Right lung (tissue), 5 donors: Measurements from ENCODE around the gene TACR1. TPM values are rescaled to one million over a fixed set of nuclear protein-coding genes. Genes with fewer than 3 reads are reported as not detected.
A peak's percentile ranks its signal among the peaks of the same experiment; 100 is the strongest.

Experiments used
- DNase-seq, 2 donors: peaks; one replicate each; pipeline ENCODE4 v3.0.0-alpha.2; 2013
- polyA plus RNA-seq, 5 donors: library from polyadenylated mRNA; unstranded; fragments of 120-200 nt; gene quantifications; one replicate each; pipeline versions ENCODE4 v1.2.1 to v1.2.3, GENCODE V29; 2013; ENCODE audit warnings: inconsistent platforms in 1 of 5, low replicate concordance in 1 of 5; ENCODE audit not compliant: insufficient read length in 5 of 5, insufficient read depth in 1 of 5

TACR1 gene
- polyA plus RNA-seq, 5 donors = 1.6 to 2.6 (median 2.2) TPM

DNA sequence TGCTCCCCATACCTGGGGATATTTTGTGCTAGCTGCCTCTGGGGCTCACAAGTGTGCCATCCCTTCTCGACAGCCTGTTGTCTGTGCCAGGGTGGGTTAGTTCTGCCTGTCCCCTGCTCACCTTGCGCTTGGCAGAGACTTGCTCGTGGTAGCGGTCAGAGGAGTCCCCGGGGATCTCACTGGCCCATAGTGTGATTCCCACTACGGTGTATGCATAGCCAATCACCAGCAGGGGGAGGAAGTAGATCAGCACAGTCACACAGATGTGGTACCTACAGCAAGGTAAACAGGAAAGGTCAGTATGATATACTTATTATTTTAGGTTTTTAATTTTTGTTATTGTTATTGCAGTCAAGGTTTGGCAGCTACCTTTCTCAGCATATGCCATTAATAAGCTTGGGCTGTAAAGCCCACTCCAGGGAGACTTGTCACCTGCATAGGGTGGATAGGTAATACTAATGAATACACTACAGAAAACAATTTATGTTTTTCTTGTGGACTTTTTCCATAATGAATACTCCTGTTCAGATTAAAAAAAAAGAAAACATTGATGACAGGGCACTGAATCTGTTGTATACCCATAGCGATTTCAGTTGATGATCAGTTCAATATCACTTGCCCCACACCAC lies 145.7 kb downstream of the TACR1 start:
- DNase-seq = no peak

DNA sequence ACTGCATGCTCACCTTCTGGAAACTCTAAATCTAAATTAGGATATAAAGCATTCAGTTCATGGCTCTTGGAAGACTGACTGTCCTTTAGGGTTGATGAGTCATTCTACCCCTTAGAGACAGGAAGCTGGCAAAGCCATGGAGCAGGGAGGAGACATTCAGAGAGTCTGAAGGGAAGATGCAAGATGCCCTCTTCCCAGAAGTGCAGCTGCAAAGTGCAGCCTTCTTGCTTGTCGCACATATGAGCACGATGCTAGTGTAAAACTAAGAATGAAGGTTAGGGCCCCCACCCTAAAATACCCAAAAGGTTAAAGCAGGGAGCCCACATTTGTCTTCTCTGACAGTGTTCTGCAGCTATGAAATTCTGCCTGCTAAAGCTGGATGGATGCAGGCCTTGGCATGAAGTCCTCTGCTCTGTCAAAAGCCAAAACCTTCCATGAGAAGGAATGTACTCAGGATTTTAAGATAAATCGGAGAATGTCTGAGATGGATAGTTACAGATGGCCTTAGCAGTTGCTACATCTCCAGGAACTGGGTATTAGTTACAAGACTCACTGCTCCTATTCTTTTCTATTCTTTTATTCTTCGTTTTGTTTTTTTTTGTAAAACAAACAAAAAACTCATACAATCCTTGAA lies 151.2 kb downstream of the TACR1 start:
- no peak for DNase-seq

DNA sequence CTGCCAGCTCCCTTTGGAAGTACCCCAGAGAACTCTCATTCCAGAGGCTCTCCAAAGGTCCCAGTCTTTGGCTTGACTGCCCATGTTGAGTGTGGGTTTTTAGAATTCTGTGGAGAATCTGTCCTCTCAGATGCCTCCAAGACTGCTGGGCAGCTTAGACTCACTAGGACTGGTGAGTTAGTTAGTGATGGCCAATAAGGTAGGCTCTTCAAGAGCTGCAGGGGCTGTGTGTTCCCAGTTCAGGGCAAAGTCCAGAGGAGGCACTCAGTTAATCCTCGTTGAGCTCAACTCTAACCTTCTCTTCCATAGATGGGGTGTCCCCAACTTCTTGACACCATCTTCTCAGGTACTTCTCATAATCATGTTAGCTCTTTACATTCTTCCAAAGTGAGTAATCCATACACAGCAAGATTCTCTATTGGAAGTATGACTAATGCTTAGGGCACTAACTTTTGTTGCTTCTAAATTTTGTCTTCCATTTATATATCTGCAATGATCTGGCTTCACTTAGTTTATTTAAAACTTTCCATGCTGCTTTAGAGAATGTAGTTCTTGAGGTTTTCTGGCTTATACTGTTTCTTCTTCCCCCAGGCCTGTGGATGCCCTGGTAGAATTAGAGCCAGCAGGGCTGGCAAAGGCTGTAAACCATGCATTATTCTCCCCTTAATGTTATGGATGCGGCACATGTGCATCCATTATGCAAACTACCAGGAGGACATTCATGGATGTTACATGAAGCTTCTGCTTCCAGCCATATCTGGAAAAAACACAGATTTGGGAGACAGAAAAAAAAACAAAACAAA lies 151.9 kb downstream of the TACR1 start:
- DNase-seq = no peak

DNA sequence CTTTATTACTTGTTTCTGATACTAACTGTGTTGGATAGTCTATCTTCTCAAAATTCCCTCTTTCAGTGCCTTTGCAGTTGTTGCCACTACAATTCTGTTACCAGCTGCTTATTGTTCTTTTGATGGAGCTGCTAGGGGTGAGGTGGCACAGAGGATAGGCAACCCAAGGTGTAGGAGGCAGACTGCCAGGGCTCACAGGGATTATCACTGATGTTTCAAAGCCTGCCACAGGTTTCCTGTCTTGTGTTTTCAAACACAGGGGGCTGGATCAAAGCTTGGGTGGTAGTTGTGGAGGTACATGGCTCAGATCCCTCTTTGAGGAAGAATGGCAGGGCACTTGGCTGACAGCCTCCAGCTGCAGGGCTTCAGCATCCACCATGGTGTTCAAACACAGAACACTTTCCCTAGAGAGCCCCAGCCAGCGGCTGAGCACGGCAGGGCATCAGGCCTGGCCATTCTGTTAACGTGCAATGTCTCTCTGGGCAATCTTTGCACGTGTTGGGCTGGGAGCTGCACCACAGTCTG lies 153.7 kb downstream of the TACR1 start:
- no peak for DNase-seq

DNA sequence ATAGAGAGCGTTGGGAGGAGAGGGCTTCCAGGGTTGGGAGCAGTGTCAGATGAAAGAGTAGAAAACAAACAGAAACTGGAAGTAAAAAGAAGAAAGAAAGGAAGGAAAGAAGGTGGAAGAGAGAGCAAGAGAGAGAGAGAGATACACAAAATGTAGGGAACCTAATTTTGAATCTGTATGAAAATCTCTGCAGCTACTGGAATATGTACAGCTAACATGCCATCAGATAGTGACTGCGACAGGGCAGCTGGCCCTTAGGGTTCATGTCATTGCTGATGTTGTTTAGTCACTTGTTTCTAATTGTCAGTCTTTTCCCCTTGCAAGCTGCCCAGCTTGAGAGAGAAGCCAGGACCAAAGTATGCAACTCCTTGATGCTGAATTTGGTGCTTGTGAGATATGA lies 155.0 kb downstream of the TACR1 start:
- no peak for DNase-seq

DNA sequence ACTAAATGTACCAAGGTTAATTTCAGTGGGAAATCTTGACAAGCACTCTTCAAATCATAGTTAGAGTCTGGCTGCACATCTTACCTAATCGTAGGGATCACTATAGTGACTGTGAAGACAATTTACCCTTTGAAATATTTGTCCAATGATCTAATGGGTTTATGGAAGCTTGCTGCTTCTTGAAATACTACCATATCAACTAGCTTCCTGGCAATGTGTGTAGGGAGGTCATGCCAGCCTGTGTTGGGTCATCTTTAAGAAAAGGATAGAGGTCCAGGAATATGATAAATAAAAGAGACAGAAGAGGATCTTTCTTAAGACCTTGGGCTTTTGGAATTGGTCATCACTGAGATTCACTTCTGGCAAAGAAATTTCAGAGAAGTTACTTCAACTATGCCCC lies 156.5 kb downstream of the TACR1 start:
- DNase-seq = no peak

DNA sequence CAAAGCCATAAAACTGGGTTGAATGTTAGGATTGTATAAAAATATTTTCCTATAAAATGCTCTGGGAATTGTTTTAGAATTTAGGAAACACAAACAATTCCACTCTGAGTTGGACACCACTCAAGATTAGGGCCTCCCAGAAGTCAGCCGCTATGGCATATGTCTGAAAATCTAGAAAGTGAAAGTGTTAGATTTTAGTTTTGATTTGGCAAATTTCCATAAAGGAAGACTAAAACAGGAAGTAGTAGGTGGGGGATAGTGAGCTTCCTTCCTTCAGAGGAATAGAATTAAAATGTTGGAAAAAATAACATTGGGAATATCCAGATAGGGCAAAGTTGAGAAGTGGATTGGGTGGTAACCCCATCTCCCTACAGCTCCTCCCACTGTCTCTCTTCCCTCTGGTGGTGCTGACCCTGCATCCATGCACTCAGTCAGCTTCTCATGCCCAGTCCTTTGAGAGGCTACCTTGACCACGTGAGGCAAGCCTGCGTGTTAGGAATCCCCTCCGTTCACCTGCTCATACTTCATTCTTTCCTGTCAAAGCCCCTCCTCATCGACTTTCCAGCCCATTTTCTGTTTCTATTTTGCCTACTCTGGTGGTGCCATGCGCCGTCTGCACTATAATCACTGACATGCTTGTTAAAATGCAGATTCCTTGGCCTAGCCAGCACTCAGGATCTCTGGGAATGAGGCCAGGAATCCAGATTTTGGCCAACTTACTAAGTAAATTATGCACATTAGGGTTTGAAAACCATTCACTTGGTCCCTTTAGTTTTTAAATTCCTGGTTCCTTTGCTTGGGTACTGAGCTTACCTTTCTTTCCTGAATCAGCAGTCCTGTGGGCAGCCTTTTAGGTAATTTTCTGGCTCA lies 157.4 kb downstream of the TACR1 start:
- DNase-seq = no peak

DNA sequence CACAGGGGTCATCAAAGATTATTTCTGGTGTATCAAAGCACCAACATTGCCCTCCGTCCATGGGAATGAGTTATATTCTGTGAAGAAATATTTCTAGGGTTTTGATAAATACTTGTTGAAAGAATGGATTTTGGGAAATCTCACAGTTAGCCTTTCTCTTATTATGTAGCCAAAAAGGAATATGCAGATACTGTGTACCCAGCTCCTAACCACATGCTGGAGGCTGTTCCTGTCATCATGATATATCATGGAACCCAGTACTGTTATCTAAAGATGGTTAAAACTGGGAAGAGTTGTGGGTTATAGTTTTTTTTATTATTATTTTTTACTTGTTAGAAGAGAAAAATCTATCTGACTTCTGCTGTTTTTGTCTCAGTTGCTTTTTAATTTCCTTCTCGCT lies 158.1 kb downstream of the TACR1 start:
- DNase-seq = no peak

DNA sequence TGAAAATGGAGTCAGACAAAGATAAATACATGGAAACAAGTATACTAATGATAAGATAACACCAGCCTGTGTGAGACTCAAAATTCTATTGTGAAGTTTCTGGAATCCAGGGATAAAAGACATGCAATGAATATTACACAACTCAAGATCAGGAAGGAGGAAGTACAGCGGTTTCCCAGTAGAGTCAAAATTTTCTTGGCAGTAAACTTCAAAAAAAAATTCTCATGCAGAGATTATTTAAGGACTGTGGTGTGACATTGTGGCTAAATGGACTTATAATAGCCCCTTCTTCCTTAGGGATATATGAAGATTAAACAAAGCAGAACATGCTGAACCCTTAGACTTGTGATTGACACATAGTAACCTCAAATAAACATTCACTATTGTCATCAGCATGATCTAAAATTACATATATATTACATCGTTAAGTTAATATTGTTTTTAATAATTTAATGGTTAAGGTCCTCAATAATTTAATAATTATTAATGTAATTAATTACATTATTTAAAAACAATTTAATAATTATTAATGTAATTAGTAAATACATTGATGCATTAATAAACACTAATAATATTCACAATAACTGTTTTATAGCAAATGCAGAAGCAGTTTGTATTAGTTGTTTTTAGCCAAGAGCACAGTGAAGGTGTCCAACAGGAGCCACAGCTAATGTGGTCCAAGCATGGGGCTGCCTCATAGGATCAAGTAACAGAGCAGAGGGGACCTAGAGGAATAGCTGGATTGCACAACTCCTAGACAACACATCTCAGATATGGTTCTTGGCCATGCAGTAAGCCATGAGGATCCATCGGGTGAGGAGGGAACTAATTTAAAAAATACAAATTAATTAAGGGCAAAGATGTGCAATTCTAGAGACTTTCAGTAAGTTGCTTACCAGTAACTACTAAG lies 163.6 kb downstream of the TACR1 start:
- peak; percentile 24 to 42 for DNase-seq

DNA sequence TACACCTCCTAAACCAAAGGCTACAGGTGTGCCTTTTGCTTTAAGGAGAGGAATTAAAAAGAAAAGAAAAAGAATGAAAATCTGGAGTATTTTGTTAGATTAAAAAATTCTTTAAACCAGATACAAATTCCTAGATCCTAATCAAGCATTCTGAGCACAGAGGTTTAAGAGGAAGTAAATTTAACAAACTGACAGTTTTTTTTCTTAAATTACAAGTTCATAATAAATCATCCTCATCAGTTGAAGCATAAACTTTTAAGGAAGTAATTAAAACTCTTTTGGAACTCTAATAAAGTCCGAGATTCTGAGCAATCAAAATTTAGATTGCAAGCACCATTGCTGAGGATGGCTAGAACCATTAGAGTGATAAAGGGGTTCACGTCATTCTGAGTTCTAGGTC lies 165.8 kb downstream of the TACR1 start:
- DNase-seq = no peak

DNA sequence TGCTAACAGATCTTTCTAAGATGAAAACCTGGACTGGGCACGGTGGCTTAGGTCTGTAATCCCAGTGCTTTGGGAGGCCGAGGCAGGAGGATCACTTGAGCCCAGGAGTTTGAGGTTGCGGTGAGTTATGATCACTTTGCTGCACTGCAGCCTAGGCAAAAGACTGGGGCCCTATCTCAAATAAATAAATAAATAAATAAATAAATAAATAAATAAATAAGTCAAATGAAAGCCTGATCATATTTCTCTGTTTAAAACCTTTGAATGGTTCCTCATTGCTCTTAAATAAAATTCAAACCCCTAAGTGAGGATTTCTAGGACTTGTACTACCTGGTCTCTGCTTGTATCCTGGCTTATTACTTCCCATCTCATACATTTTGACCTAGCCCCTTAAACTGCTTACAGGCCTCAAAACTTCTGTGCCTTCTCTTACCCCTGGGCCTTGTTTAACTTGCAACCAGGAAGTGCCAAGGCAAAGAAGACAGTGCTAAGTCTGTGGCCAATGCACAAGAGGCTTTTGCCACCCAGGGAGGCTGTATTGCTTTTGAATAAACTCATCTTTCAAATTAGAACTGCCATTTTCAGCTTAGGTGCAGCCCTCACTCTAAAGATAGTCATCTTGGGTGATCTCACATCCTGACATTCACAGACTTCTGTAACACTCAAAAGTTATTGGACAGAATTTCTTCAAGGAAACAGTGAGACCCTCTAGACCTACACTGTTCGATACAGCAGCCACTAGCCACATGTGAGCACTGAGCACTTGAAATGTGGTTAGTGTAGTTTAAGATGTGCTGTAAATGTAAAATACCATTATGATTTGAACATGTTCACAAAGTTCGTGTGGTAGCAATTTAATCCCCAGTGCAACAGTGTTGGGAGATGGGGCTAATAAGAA lies 167.2 kb downstream of the TACR1 start:
- no peak for DNase-seq

DNA sequence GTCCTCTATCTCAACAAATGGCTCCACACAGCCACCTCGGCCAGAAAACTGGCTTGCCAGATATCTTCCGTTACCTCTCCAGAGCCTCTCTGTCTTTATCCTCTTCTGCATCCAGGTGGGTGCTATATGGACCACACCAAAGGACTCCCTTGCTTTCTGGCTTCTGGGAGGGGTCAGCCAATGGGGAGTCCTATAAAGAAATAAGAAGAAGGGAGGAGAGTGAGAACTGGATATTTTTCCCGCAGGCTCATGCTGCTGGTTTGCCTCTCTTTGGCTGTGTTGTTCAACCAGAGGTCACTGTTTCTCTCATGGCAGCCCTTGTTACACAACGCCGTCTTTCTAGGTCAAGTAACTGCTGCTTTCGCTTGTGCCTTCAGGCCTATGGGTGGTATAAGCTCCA lies 168.1 kb downstream of the TACR1 start:
- no peak for DNase-seq

DNA sequence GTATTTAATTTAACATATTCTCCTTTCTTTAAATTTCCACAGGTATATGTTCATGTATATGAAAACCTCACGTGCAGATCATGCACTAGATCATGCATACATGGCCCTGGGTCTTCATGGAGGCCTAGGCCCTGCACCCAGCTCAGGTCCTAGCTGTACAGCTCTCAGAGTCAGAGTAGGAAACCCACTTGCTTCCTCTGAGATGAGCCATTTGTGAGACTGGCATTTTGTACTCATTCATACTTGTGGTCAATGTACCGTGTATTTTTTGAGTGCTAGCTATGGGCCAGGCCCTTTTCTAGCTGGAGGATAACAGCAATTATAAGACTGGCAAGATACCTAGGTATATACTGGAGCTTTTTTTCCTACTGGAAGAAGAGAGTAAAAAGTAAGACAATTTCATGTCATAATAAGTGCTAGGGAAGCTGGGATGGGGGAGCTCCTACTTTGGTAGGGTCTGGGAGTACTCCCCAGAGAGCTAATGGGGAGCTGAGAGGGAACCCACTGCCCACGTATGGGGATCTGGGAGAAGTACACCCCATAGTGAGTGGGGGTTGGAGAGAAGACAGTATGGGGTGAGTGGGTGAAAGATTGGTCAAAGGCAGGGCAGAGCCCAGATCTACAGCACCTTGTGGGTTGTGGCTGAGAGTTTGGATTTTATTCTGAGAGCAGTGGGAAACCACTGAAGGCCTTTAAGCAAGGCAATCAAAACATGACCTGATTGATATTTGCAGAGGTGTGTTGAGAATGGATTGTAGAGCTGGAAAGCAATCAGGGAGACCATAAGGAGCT lies 168.9 kb downstream of the TACR1 start:
- no peak for DNase-seq

DNA sequence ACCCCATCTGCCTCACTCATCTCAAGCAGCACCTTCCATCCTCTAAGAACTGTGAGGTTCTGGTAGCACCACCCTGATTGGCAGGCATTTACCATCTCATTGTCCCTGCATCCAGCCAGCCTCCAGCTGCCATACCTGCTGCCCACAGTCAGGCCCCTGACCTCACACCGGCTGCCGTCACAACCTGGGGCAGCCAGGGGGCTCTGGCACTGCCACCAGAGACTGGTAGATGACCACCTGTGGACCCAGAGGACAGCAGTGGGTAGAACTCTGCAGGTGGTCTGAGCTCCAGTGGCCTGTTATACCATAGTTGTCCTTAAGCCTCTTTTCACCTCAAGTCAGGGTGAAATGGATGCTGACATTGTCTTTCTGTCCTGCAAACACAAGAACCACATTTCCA lies 171.4 kb downstream of the TACR1 start:
- no peak for DNase-seq

DNA sequence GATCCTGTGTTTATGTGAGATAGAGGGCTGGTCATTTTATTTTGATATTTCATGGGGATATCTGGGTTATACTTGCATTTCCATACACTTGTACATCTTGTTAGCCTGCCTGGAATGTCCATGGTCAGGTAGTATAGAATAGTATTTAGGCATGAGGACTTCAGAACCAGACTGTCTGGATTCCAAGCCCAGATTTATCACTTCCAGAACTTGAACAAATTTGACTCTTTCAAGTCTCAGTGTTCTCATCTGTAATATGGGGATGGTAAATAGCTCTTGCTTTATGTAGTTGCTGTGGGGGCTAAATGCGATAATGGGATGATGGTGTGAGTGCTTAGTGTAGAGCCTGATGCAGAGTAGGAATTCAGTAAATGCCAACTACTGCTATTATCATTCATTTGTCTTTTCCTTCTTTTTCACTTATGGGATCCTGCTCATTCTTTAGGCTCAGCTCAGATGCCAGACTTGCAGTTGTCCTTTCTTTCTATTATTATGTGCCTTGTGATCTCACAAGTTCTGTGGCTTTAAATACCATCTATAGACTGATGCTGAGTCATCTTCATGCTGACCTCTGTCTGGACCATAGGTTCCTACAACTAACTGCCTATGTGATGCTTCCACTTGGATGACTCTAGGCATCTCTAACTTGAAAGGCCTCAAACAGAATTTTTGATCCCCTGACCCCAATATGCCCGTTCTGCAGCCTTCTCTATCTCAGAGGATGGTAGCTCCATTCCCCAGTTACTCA lies 173.5 kb downstream of the TACR1 start:
- no peak for DNase-seq

DNA sequence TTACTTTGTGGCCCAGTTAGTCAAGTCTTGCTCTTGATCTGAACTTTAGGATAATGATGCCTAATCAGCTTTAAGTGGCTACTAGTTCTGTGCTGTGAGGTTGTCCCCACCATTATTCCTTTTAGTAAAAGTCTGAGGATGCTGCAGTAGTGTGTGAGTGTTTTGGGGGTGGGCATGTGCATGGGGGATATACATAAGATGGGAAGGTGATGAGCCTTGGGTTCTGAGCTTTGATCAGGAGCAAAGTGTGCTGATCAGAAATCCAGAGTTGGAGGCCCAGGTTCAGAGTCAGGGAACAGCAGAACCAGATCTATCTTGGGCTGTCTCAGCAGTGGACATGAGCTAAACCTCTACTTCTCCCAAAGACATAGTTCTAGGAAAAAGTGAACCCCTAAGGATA lies 174.1 kb downstream of the TACR1 start:
- DNase-seq = no peak

DNA sequence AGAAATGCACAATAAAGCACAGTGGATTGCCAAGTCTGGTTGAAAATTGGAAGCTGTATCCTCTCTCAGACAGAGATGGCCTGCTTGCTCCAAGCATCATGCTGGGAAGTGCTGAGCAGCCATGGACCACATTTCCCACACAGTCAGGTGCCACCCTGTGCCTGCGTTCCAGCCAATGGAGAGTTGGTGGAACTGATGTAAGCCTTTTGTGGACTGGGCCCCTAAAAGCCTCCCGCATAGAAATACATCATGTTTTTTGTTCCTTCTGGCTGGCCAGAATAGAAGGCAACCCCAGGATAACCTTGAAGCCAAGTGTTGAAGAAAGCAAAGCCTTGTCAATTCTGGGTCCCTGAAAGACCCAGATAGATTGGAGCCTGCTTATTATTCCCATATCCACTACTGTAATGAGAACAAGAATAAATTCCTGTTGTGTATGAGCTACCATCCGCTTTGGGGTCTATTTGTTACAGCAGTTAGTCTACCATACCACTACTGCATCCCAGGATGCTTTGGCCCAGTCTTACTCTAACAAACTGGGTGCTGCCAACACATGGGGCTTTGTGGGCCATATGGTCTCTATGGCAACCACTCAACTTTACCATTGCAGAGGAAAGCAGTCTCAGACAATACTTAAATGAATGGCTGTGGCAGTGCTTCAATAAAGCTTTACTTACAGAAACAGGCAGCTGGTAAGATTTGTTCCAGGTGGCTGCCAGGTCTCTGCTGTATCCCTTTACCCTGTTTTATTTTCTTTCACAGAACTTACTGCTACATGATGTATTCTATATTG lies 175.5 kb downstream of the TACR1 start:
- no peak for DNase-seq
